ENCODE results near the gene CTCF. TPM values are rescaled to one million over a fixed set of nuclear protein-coding genes. Genes with fewer than 3 reads are reported as not detected.

The CTCF gene
- total and polyA plus RNA-seq, 12 donors, result 11.9 to 31.0 (median 23.8) TPM

- Histone ChIP-seq H3K27ac (peak overlapping the region; percentile 99 to 100 (median 100)), H3K9me3 (no peaks in the 10 kb centered on the region), H3K36me3 (no peaks in the 10 kb centered on the region), H3K27me3 (no peaks in the 10 kb centered on the region), H3K4me3 (peak overlapping the region; percentile 95 to 100 (median 98)), H3K4me1 (peaks cover 6 to 58% (median 36%) of the 10 kb centered on the region in 9 donors)
- TF ChIP-seq CTCF (IDR thresholded peaks at IDR 0.05), result no peak
- intact Hi-C loops (cut with DNase I), result loop anchor here in 9 of 10 donors (2.0 to 10.0 kb wide), 10 partner anchors 41 to 278 kb away; partner anchors contain the start of genes C16orf86 (in 3 of the 9), ENKD1 (in 3 of the 9), ACD (in 2 of the 9) and PARD6A (in 2 of the 9)
- DNase-seq, result peak in 1 of 2 donors; percentile 13
- peak in 1 of 8 donors; percentile 4 for ATAC-seq
- WGBS, 2 donors, result 2% methylated on average over 20 of the region's 20 CpGs
Observed at GRCh38 chr16:67563708-67564468, 1.6 kb downstream of the CTCF start.

GRCh38 chr16:67565470-67566100, 3.3 kb downstream of the CTCF start:
- no peak for ATAC-seq

GRCh38 chr16:67571464-67571863, 9.1 kb downstream of the CTCF start:
- intact Hi-C loops (cut with DNase I), result no loop called here
- WGBS, 2 donors, result 91 to 93% methylated on average over 2 of the region's 2 CpGs
- ATAC-seq (no peak), DNase-seq (no peak)
- Histone ChIP-seq H3K27ac (no peak overlapping the region), H3K4me1 (peaks cover 0 to 18% (median 0%) of the 10 kb centered on the region in 9 donors), H3K4me3 (no peak overlapping the region), H3K9me3 (no peaks in the 10 kb centered on the region), H3K27me3 (no peaks in the 10 kb centered on the region), H3K36me3 (peaks cover 0 to 51% (median 10%) of the 10 kb centered on the region in 9 donors)
- TF ChIP-seq CTCF (IDR thresholded peaks at IDR 0.05), result no peak

More at GRCh38 chr16:67565470-67566100, 3.3 kb downstream of the CTCF start:
- Histone ChIP-seq H3K36me3 (no peaks in the 10 kb centered on the region), H3K4me3 (no peak overlapping the region), H3K27me3 (no peaks in the 10 kb centered on the region), H3K27ac (no peak overlapping the region), H3K9me3 (no peaks in the 10 kb centered on the region), H3K4me1 (peaks cover 6 to 55% (median 36%) of the 10 kb centered on the region in 9 donors)
- WGBS, 2 donors, result 91 to 93% methylated on average over 8 of the region's 8 CpGs
- no peak for TF ChIP-seq CTCF (IDR thresholded peaks at IDR 0.05)
- no peak for DNase-seq
- intact Hi-C loops (cut with DNase I), result loop anchor here in 2 of 10 donors (5.0 to 10.0 kb wide), 2 partner anchors 77 to 89 kb away; no protein-coding TSS in a partner anchor

- ATAC-seq, result no peak
- Histone ChIP-seq H3K27ac (no peak overlapping the region), H3K9me3 (no peaks in the 10 kb centered on the region), H3K27me3 (no peaks in the 10 kb centered on the region), H3K4me1 (peaks cover 0 to 13% (median 0%) of the 10 kb centered on the region in 9 donors), H3K36me3 (peaks cover 0 to 56% (median 10%) of the 10 kb centered on the region in 9 donors), H3K4me3 (no peak overlapping the region)
- 57 to 65% methylated on average over 4 of the region's 4 CpGs for WGBS, 2 donors
- no peak for TF ChIP-seq CTCF (IDR thresholded peaks at IDR 0.05)
- no peak for DNase-seq
- intact Hi-C loops (cut with DNase I), result no loop called here
Observed at GRCh38 chr16:67571981-67572431, 9.7 kb downstream of the CTCF start.
